Kidney (tissue), 14 donors: Measurements from ENCODE around the gene FAM156B. TPM values are rescaled to one million over a fixed set of nuclear protein-coding genes. Genes with fewer than 3 reads are reported as not detected.
"Not testable (repeated sequence)": the region's sequence is repeated elsewhere in the genome, so short reads cannot be mapped to it uniquely, and the experiment has no call there.

Source experiments
- DNase-seq, 5 donors: peaks; one replicate each; pipeline ENCODE4 v3.0.0-alpha.2; 2013 to 2020
- FAIRE-seq: peaks from 2 replicates; lab custom pipeline; 2012; peaks lifted over from hg19 to GRCh38; lab: Jason Lieb, UNC
- H3K27ac ChIP-seq, 2 donors: one replicate each; pipeline ENCODE4 v1.7.0; 2013; ENCODE audit warnings: low read depth in 2 of 2, low read length in 2 of 2, inconsistent platforms in 1 of 2
- H3K27me3 ChIP-seq: one replicate; pipeline ENCODE4 v1.7.1; 2013; ENCODE audit warnings: low read length, inconsistent platforms; ENCODE audit not compliant: control insufficient read depth, insufficient read depth
- H3K36me3 ChIP-seq, 3 donors: one replicate each; pipeline versions ENCODE4 v1.7.0 to v1.7.1; 2013; ENCODE audit warnings: low read length in 3 of 3, control low read depth in 1 of 3, inconsistent platforms in 1 of 3; ENCODE audit not compliant: insufficient read depth in 3 of 3, control insufficient read depth in 2 of 3
- H3K4me1 ChIP-seq, 3 donors: one replicate each; pipeline versions ENCODE4 v1.7.0 to v1.7.1; 2013; ENCODE audit warnings: low read length in 3 of 3, inconsistent platforms in 1 of 3, low read depth in 1 of 3; ENCODE audit not compliant: control insufficient read depth in 2 of 3, insufficient read depth in 2 of 3
- H3K4me3 ChIP-seq, 3 donors: one replicate each; pipeline versions ENCODE4 v1.7.0 to v1.8.1; 2013; ENCODE audit warnings: low read length in 3 of 3, control low read depth in 1 of 3, inconsistent platforms in 1 of 3
- H3K9ac ChIP-seq, 3 donors: one replicate each; pipeline versions ENCODE4 v1.7.0 to v1.7.1; 2013; ENCODE audit warnings: low read length in 3 of 3, control low read depth in 1 of 3, inconsistent platforms in 1 of 3
- H3K9me3 ChIP-seq, 3 donors: one replicate each; pipeline versions ENCODE4 v1.7.0 to v1.7.1; 2013; ENCODE audit warnings: low read length in 3 of 3, control low read depth in 1 of 3, inconsistent platforms in 1 of 3; ENCODE audit not compliant: control insufficient read depth in 2 of 3, insufficient read depth in 1 of 3
- CTCF ChIP-seq: IDR thresholded peaks from 3 replicates; pipeline ENCODE4 v1.5.1; 2012; ENCODE audit warnings: mild to moderate bottlenecking, moderate library complexity, borderline replicate concordance; ENCODE audit not compliant: insufficient read depth; ENCODE audit errors: extremely low read depth
- intact Hi-C: fragments of 100-400 bp; cut with DNase I; formaldehyde crosslinking; loops from one replicate; pipeline ENCODE4 v1.11.1; 2022
- polyA plus RNA-seq: library from polyadenylated mRNA; stranded (reverse); fragments of 350-450 nt; fragmentation: Illumina TruSeq; extraction: RNeasy Lipid Tissue Mini Kit (QIAGEN cat#74804); gene quantifications from one replicate; pipeline ENCODE4 v1.2.3, GENCODE V29; 2014; ENCODE audit warnings: low read depth, low replicate concordance; ENCODE audit not compliant: insufficient read depth
- total RNA-seq: library from RNA; stranded (reverse); fragmentation: NEBNext Ultra II Directional; extraction: Animal tissue kit (Norgen Biotek cat#: 25700); gene quantifications from one replicate; pipeline ENCODE4 v1.2.1, GENCODE V29; 2021
- donor health status: control.
- donor health status: control.
- donor health status: control.
- donor health status: control.
- donor health status: control.
- donor health status: DM: yes; HTN: yes; CAD: no.
- donor health status: Normal renal cell carcinoma (clear cell type).

The FAM156B gene
- total and polyA plus RNA-seq, 2 donors from 2014 or later, result 13.1 to 15.2 TPM

GRCh38 chrX:52865343-52865998, 31.7 kb upstream of the FAM156B start:
- FAIRE-seq (peak; percentile 32), DNase-seq (peak in 2 of 5 donors; percentile 22 to 32)
- Histone ChIP-seq H3K36me3 (no peaks in the 10 kb centered on the region), H3K4me1 (no peaks in the 10 kb centered on the region), H3K9me3 (no peaks in the 10 kb centered on the region), H3K9ac (no peak overlapping the region), H3K27me3 (no peaks in the 10 kb centered on the region), H3K4me3 (no peak overlapping the region), H3K27ac (peak overlapping the region; percentile 20 to 43)
- no peak for TF ChIP-seq CTCF
- intact Hi-C loops, result no loop called here

DNA sequence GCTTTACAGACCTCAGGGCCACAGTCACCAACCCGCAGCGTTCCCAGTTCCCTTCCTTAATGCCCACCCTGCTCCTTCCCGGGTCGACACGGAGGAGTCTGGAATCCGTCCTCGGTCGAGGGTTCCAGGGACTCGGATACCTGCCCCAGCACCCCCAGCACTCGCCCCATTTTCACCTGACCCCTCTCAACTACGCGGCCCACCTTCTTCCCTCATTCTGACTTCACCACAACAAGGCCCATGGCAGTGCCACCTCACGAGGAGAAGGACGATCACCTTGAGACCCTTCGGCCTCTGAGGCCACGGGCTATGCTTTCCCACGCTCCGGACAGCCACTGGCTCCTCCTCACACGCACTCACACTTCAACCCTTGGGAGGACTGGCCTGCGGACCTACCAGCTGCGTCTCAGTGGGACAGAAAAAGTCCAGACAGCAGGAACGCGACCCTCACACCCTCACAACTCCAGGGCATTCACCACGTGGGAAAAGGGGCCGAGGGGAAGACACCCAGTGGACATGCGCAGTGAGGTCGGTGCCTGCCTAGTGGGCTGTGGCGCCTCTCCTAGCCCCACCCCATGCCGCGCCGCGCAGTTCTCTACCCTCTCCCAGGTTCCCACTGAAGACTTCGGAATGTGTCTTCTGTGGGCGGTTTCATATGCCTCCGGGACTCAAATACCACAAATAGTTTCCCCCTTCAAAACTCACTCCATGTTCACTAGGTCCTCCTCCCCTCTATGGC, 29.4 kb upstream of the FAM156B start, which contains the start of gene XAGE3:
Gene XAGE3 (minus strand): TSS at position 474 of the 739 bp plus-strand sequence. CDS start 950 bp downstream, outside the sequence.
- Histone ChIP-seq H3K9ac (no peak within 1 kb of the TSS), H3K27ac (no peak within 1 kb of the TSS), H3K27me3 (no peaks in the 10 kb centered on the region), H3K4me1 (no peaks in the 10 kb centered on the region), H3K9me3 (no peaks in the 10 kb centered on the region), H3K36me3 (no peaks in the 10 kb centered on the region), H3K4me3 (no peak within 1 kb of the TSS)
- TF ChIP-seq CTCF, result no peak
- intact Hi-C loops, result no loop called here
- no peak for DNase-seq
- FAIRE-seq, result no peak

- FAIRE-seq (no peak), DNase-seq (no peak)
- TF ChIP-seq CTCF, result no peak
- no peaks in the 10 kb centered on the region for H3K36me3 ChIP-seq
- no peak overlapping the region for H3K27ac ChIP-seq
- H3K27me3 ChIP-seq, result no peaks in the 10 kb centered on the region
- no peak overlapping the region for H3K9ac ChIP-seq
- H3K4me3 ChIP-seq, result no peak overlapping the region
- H3K4me1 ChIP-seq, result no peaks in the 10 kb centered on the region
- intact Hi-C loops, result no loop called here
- no peaks in the 10 kb centered on the region for H3K9me3 ChIP-seq
Observed at GRCh38 chrX:52870046-52870445, 27.1 kb upstream of the FAM156B start.

GRCh38 chrX:52873825-52874224, 23.3 kb upstream of the FAM156B start:
- H3K4me3 ChIP-seq, H3K27me3 ChIP-seq, H3K9me3 ChIP-seq, FAIRE-seq, DNase-seq, H3K36me3 ChIP-seq, intact Hi-C loops, H3K9ac ChIP-seq, H3K4me1 ChIP-seq, H3K27ac ChIP-seq: not testable (repeated sequence)
